GM23338 (cell line): ENCODE measurements around the gene FHIT. TPM values are rescaled to one million over a fixed set of nuclear protein-coding genes. Genes with fewer than 3 reads are reported as not detected.

ENCODE experiments used
- ATAC-seq: fragments of 200-7000 bp; cut with Tn5 transposase; 3 replicates; pipeline ENCODE4 v1.9.1; 2020
- DNase-seq: peaks from one replicate; pipeline ENCODE4 v3.0.0-alpha.2; 2015; ENCODE audit warnings: low spot score
- H2AFZ ChIP-seq: fragments of 200-600 bp; sonication (generic); 2 replicates; pipeline ENCODE4 v1.8.0; 2016; ENCODE audit warnings: antibody characterized with exemption, mild to moderate bottlenecking, moderate library complexity
- H3F3A ChIP-seq: fragments of 200-600 bp; sonication (generic); replicated peaks from 2 replicates; pipeline ENCODE4 v1.8.0; 2017; ENCODE audit warnings: antibody characterized with exemption, mixed run types, low read depth
- H3K27ac ChIP-seq: fragments of 200-600 bp; sonication (generic); 2 replicates; pipeline ENCODE4 v1.6.1; 2016; ENCODE audit warnings: low read depth
- H3K27me3 ChIP-seq: fragments of 200-600 bp; sonication (generic); 2 replicates; pipeline ENCODE4 v1.8.0; 2016; ENCODE audit warnings: mild to moderate bottlenecking, mixed run types, moderate library complexity; ENCODE audit not compliant: insufficient read depth
- H3K36me3 ChIP-seq: fragments of 200-600 bp; sonication (generic); 2 replicates; pipeline ENCODE4 v1.8.0; 2016; ENCODE audit warnings: mild to moderate bottlenecking; ENCODE audit not compliant: insufficient read depth
- H3K4me1 ChIP-seq: fragments of 200-600 bp; sonication (generic); 2 replicates; pipeline ENCODE4 v1.8.0; 2016; ENCODE audit warnings: mild to moderate bottlenecking, moderate library complexity; ENCODE audit not compliant: insufficient read depth
- H3K4me2 ChIP-seq: fragments of 200-600 bp; sonication (generic); 2 replicates; pipeline ENCODE4 v1.7.1; 2017; ENCODE audit warnings: mixed run types
- H3K4me3 ChIP-seq: fragments of 200-600 bp; sonication (generic); 2 replicates; pipeline ENCODE4 v1.6.1; 2016; ENCODE audit warnings: mixed run types
- H3K79me2 ChIP-seq: fragments of 200-600 bp; sonication (generic); replicated peaks from 2 replicates; pipeline ENCODE4 v1.8.0; 2017; ENCODE audit warnings: mild to moderate bottlenecking; ENCODE audit not compliant: insufficient read depth
- H3K9me2 ChIP-seq: fragments of 200-600 bp; sonication (generic); 2 replicates; pipeline ENCODE4 v1.8.0; 2017; ENCODE audit not compliant: insufficient read depth
- H4K20me1 ChIP-seq: fragments of 200-600 bp; sonication (generic); replicated peaks from 2 replicates; pipeline ENCODE4 v1.8.0; 2017; ENCODE audit warnings: mild to moderate bottlenecking; ENCODE audit not compliant: insufficient read depth
- H3K27ac Mint-ChIP-seq: 2 replicates; pipeline ENCODE4 v1.8.0; 2020; ENCODE audit warnings: inconsistent platforms, mild to moderate bottlenecking, moderate library complexity, mixed read lengths
- H3K27me3 Mint-ChIP-seq: 3 replicates; pipeline ENCODE4 v1.8.0; 2022; ENCODE audit warnings: low read depth, mild to moderate bottlenecking, moderate library complexity, mixed read lengths, inconsistent platforms; ENCODE audit not compliant: insufficient read depth, poor library complexity
- H3K36me3 Mint-ChIP-seq: 3 replicates; pipeline ENCODE4 v1.8.0; 2021; ENCODE audit warnings: low read depth, mild to moderate bottlenecking, inconsistent platforms, moderate library complexity, mixed read lengths
- H3K4me1 Mint-ChIP-seq: 3 replicates; pipeline ENCODE4 v1.8.0; 2020; ENCODE audit warnings: mild to moderate bottlenecking, inconsistent platforms, mixed read lengths
- H3K4me3 Mint-ChIP-seq: 3 replicates; pipeline ENCODE4 v1.8.0; 2021; ENCODE audit warnings: moderate library complexity, mild to moderate bottlenecking, inconsistent platforms, mixed read lengths
- H3K9me3 Mint-ChIP-seq: 3 replicates; pipeline ENCODE4 v1.8.0; 2020; ENCODE audit warnings: moderate library complexity, mild to moderate bottlenecking, inconsistent platforms, mixed read lengths
- CREB1 ChIP-seq: fragments of 250-450 bp; sonication (Bioruptor Pico); IDR thresholded peaks from 2 replicates; pipeline ENCODE4 v1.5.0; 2020; ENCODE audit warnings: low read depth, mild to moderate bottlenecking, moderate library complexity
- EZH2 ChIP-seq: fragments of 200-600 bp; sonication (generic); IDR thresholded peaks from one replicate; pipeline ENCODE4 v1.8.0; 2017; ENCODE audit warnings: antibody characterized with exemption, mild to moderate bottlenecking, low read depth; ENCODE audit not compliant: unreplicated experiment
- EZH2phosphoT487 ChIP-seq: fragments of 200-600 bp; sonication (generic); IDR thresholded peaks from one replicate; pipeline ENCODE4 v1.8.1; 2018; ENCODE audit warnings: antibody characterized with exemption; ENCODE audit not compliant: unreplicated experiment
- JUNB ChIP-seq: IDR thresholded peaks from one replicate; pipeline ENCODE4 v1.6.1; 2016; ENCODE audit warnings: antibody characterized with exemption; ENCODE audit not compliant: unreplicated experiment
- NANOG ChIP-seq: IDR thresholded peaks from 2 replicates; pipeline ENCODE4 v1.6.1; 2016; ENCODE audit warnings: antibody characterized with exemption, borderline replicate concordance
- POLR2AphosphoS5 ChIP-seq: IDR thresholded peaks from 2 replicates; pipeline ENCODE4 v1.6.1; 2016; ENCODE audit warnings: antibody characterized with exemption, low read depth
- STAT1 ChIP-seq: IDR thresholded peaks from one replicate; pipeline ENCODE4 v1.6.1; 2016; ENCODE audit warnings: antibody characterized with exemption; ENCODE audit not compliant: unreplicated experiment
- ZNF114 ChIP-seq: fragments of 250-450 bp; sonication (Bioruptor Pico); IDR thresholded peaks from 2 replicates; pipeline ENCODE4 v1.5.0; 2020; ENCODE audit warnings: mild to moderate bottlenecking, moderate library complexity
- ZNF331 ChIP-seq: fragments of 250-450 bp; sonication (Bioruptor Pico); IDR thresholded peaks from 2 replicates; pipeline ENCODE4 v1.5.0; 2020; ENCODE audit warnings: low read depth, mild to moderate bottlenecking, moderate library complexity
- polyA plus RNA-seq: library from polyadenylated mRNA; unstranded; fragments of >200 nt; fragmentation: Nextera tagmentation; extraction: Ambion mirVana; gene quantifications from 2 replicates; pipeline ENCODE4 v1.2.1, GENCODE V29; 2016
- total RNA-seq: library from RNA; depleted of rRNA; stranded (reverse); fragments of >200 nt; shearing (Covaris generic); gene quantifications from 2 replicates; pipeline ENCODE4 v1.2.3, GENCODE V29; 2014
- TF ChIP-seq, protein P1 (sequence below), 2 experiments: fragments of 200-600 bp in 1 of 2; sonication (generic) in 1 of 2; conservative IDR thresholded peaks; 2 replicates each; pipeline versions ENCODE4 v1.5.1 to v1.6.1; 2016 to 2017; ENCODE audit warnings: antibody characterized with exemption in 2 of 2, low read depth in 2 of 2, mild to moderate bottlenecking in 2 of 2, moderate library complexity in 1 of 2
- TF ChIP-seq, protein P2 (sequence below): IDR thresholded peaks from 2 replicates; pipeline ENCODE4 v1.6.1; 2016; ENCODE audit warnings: antibody characterized with exemption
- TF ChIP-seq, protein P3 (sequence below): fragments of 250-450 bp; sonication (Bioruptor Pico); IDR thresholded peaks from 2 replicates; pipeline ENCODE4 v1.5.0; 2020; ENCODE audit warnings: mild to moderate bottlenecking, moderate library complexity
- TF ChIP-seq, protein P4 (sequence below): IDR thresholded peaks from one replicate; pipeline ENCODE4 v1.6.1; 2018; ENCODE audit warnings: antibody characterized with exemption; ENCODE audit not compliant: unreplicated experiment

FHIT gene
- total and polyA plus RNA-seq, 2 experiments from 2014 or later, result 3.0 to 8.3 TPM

DNA sequence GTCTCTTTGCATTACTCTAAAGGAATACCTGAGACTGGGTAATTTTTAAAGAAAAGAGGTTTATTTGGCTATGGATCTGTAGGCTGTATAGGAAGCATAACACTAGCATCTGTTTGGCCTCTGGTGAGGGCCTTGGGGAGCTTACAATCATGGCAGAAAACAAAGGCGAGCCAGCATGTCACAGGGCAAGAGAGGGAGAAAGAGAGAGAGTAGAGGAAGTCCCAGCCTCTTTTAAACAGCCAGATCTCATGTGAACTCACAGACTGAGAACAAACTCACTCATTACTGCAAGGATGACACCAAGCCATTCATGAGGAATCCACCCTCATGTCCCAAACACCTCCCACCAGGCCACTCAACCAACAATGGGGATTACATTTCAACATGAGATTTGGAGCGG lies 974.6 kb downstream of the FHIT start:
- no peak overlapping the region for H3K4me3 ChIP-seq
- H3K36me3 Mint-ChIP-seq, result no peaks in the 10 kb centered on the region
- peaks cover 5% of the 10 kb centered on the region; the same call in 1 of the 2 replicates for H3K9me2 ChIP-seq
- no peaks in the 10 kb centered on the region for H3K79me2 ChIP-seq
- H3K4me1 ChIP-seq, result no peaks in the 10 kb centered on the region
- H3K9me3 Mint-ChIP-seq, result no peaks in the 10 kb centered on the region
- no peaks in the 10 kb centered on the region for H3F3A ChIP-seq
- no peaks in the 10 kb centered on the region for H3K27me3 ChIP-seq
- no peak overlapping the region for H3K27ac ChIP-seq
- ATAC-seq (no peak), DNase-seq (no peak)
- H3K27me3 Mint-ChIP-seq, result peaks cover 2% of the 10 kb centered on the region
- no peaks in the 10 kb centered on the region for H4K20me1 ChIP-seq
- H3K4me1 Mint-ChIP-seq, result no peaks in the 10 kb centered on the region
- H2AFZ ChIP-seq, result no peak overlapping the region
- TF ChIP-seq, protein P1, sequence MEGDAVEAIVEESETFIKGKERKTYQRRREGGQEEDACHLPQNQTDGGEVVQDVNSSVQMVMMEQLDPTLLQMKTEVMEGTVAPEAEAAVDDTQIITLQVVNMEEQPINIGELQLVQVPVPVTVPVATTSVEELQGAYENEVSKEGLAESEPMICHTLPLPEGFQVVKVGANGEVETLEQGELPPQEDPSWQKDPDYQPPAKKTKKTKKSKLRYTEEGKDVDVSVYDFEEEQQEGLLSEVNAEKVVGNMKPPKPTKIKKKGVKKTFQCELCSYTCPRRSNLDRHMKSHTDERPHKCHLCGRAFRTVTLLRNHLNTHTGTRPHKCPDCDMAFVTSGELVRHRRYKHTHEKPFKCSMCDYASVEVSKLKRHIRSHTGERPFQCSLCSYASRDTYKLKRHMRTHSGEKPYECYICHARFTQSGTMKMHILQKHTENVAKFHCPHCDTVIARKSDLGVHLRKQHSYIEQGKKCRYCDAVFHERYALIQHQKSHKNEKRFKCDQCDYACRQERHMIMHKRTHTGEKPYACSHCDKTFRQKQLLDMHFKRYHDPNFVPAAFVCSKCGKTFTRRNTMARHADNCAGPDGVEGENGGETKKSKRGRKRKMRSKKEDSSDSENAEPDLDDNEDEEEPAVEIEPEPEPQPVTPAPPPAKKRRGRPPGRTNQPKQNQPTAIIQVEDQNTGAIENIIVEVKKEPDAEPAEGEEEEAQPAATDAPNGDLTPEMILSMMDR (conservative IDR thresholded peaks at IDR 0.05; ENCODE audit: low read depth in 2 of 2), result no peak
- TF ChIP-seq POLR2AphosphoS5, result no peak
- no peak for TF ChIP-seq STAT1
- no peak for TF ChIP-seq ZNF331 (CRISPR knock-in tag)
- no peak for TF ChIP-seq ZNF114 (CRISPR knock-in tag)
- TF ChIP-seq, protein P2, sequence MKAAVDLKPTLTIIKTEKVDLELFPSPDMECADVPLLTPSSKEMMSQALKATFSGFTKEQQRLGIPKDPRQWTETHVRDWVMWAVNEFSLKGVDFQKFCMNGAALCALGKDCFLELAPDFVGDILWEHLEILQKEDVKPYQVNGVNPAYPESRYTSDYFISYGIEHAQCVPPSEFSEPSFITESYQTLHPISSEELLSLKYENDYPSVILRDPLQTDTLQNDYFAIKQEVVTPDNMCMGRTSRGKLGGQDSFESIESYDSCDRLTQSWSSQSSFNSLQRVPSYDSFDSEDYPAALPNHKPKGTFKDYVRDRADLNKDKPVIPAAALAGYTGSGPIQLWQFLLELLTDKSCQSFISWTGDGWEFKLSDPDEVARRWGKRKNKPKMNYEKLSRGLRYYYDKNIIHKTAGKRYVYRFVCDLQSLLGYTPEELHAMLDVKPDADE, result no peak
- TF ChIP-seq EZH2, result no peak
- TF ChIP-seq, protein P3, sequence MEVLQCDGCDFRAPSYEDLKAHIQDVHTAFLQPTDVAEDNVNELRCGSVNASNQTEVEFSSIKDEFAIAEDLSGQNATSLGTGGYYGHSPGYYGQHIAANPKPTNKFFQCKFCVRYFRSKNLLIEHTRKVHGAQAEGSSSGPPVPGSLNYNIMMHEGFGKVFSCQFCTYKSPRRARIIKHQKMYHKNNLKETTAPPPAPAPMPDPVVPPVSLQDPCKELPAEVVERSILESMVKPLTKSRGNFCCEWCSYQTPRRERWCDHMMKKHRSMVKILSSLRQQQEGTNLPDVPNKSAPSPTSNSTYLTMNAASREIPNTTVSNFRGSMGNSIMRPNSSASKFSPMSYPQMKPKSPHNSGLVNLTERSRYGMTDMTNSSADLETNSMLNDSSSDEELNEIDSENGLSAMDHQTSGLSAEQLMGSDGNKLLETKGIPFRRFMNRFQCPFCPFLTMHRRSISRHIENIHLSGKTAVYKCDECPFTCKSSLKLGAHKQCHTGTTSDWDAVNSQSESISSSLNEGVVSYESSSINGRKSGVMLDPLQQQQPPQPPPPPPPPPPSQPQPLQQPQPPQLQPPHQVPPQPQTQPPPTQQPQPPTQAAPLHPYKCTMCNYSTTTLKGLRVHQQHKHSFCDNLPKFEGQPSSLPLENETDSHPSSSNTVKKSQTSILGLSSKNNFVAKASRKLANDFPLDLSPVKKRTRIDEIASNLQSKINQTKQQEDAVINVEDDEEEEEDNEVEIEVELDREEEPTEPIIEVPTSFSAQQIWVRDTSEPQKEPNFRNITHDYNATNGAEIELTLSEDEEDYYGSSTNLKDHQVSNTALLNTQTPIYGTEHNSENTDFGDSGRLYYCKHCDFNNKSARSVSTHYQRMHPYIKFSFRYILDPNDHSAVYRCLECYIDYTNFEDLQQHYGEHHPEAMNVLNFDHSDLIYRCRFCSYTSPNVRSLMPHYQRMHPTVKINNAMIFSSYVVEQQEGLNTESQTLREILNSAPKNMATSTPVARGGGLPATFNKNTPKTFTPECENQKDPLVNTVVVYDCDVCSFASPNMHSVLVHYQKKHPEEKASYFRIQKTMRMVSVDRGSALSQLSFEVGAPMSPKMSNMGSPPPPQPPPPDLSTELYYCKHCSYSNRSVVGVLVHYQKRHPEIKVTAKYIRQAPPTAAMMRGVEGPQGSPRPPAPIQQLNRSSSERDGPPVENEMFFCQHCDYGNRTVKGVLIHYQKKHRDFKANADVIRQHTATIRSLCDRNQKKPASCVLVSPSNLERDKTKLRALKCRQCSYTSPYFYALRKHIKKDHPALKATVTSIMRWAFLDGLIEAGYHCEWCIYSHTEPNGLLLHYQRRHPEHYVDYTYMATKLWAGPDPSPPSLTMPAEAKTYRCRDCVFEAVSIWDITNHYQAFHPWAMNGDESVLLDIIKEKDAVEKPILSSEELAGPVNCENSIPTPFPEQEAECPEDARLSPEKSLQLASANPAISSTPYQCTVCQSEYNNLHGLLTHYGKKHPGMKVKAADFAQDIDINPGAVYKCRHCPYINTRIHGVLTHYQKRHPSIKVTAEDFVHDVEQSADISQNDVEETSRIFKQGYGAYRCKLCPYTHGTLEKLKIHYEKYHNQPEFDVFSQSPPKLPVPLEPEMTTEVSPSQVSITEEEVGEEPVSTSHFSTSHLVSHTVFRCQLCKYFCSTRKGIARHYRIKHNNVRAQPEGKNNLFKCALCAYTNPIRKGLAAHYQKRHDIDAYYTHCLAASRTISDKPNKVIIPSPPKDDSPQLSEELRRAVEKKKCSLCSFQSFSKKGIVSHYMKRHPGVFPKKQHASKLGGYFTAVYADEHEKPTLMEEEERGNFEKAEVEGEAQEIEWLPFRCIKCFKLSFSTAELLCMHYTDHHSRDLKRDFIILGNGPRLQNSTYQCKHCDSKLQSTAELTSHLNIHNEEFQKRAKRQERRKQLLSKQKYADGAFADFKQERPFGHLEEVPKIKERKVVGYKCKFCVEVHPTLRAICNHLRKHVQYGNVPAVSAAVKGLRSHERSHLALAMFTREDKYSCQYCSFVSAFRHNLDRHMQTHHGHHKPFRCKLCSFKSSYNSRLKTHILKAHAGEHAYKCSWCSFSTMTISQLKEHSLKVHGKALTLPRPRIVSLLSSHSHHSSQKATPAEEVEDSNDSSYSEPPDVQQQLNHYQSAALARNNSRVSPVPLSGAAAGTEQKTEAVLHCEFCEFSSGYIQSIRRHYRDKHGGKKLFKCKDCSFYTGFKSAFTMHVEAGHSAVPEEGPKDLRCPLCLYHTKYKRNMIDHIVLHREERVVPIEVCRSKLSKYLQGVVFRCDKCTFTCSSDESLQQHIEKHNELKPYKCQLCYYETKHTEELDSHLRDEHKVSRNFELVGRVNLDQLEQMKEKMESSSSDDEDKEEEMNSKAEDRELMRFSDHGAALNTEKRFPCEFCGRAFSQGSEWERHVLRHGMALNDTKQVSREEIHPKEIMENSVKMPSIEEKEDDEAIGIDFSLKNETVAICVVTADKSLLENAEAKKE, result no peak
- TF ChIP-seq CREB1, result no peak
- TF ChIP-seq NANOG, result no peak
- TF ChIP-seq, protein P4, sequence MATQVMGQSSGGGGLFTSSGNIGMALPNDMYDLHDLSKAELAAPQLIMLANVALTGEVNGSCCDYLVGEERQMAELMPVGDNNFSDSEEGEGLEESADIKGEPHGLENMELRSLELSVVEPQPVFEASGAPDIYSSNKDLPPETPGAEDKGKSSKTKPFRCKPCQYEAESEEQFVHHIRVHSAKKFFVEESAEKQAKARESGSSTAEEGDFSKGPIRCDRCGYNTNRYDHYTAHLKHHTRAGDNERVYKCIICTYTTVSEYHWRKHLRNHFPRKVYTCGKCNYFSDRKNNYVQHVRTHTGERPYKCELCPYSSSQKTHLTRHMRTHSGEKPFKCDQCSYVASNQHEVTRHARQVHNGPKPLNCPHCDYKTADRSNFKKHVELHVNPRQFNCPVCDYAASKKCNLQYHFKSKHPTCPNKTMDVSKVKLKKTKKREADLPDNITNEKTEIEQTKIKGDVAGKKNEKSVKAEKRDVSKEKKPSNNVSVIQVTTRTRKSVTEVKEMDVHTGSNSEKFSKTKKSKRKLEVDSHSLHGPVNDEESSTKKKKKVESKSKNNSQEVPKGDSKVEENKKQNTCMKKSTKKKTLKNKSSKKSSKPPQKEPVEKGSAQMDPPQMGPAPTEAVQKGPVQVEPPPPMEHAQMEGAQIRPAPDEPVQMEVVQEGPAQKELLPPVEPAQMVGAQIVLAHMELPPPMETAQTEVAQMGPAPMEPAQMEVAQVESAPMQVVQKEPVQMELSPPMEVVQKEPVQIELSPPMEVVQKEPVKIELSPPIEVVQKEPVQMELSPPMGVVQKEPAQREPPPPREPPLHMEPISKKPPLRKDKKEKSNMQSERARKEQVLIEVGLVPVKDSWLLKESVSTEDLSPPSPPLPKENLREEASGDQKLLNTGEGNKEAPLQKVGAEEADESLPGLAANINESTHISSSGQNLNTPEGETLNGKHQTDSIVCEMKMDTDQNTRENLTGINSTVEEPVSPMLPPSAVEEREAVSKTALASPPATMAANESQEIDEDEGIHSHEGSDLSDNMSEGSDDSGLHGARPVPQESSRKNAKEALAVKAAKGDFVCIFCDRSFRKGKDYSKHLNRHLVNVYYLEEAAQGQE, result no peak
- no peak for TF ChIP-seq EZH2phosphoT487
- TF ChIP-seq JUNB, result no peak
- no peaks in the 10 kb centered on the region for H3K36me3 ChIP-seq
- H3K4me3 Mint-ChIP-seq, result no peak overlapping the region
- no peak overlapping the region for H3K27ac Mint-ChIP-seq
- no peak overlapping the region for H3K4me2 ChIP-seq
